ENCODE results near the gene TMPRSS3.

Gene TMPRSS3

GRCh38 chr21:42370894-42371654, 24.8 kb downstream of the TMPRSS3 start:
- no peak for DNase-seq (ENCODE audit: low read depth in 2 of 2)

GRCh38 chr21:42369821-42370220, 26.0 kb downstream of the TMPRSS3 start:
- no peak for DNase-seq (ENCODE audit: low read depth in 2 of 2)

- no peak for DNase-seq (ENCODE audit: low read depth in 2 of 2)
These were observed 28.3 kb downstream of the TMPRSS3 start for GRCh38 chr21:42367367-42368165.

- DNase-seq (ENCODE audit: low read depth in 2 of 2), result no peak
These were observed 29.4 kb downstream of the TMPRSS3 start, which contains the start of gene TFF1 for GRCh38 chr21:42366292-42367010. Gene TFF1 (minus strand): TSS chr21:42366535. CDS start chr21:42366495, 40 bp downstream.

GRCh38 chr21:42365770-42366169, 30.1 kb downstream of the TMPRSS3 start:
- no peak for DNase-seq (ENCODE audit: low read depth in 2 of 2)

- no peak for DNase-seq (ENCODE audit: low read depth in 2 of 2)
These were observed 31.5 kb downstream of the TMPRSS3 start for GRCh38 chr21:42364304-42364865.

- no peak for DNase-seq (ENCODE audit: low read depth in 2 of 2)
These were observed 32.5 kb downstream of the TMPRSS3 start for GRCh38 chr21:42363312-42363711.

GRCh38 chr21:42362700-42363099, 33.2 kb downstream of the TMPRSS3 start:
- no peak for DNase-seq (ENCODE audit: low read depth in 2 of 2)

GRCh38 chr21:42362198-42362597, 33.7 kb downstream of the TMPRSS3 start:
- DNase-seq (ENCODE audit: low read depth in 2 of 2), result no peak

- no peak for DNase-seq (ENCODE audit: low read depth in 2 of 2)
These were observed 34.6 kb downstream of the TMPRSS3 start for GRCh38 chr21:42361286-42361685.

GRCh38 chr21:42360317-42360716, 35.5 kb downstream of the TMPRSS3 start:
- no peak for DNase-seq (ENCODE audit: low read depth in 2 of 2)

- no peak for DNase-seq (ENCODE audit: low read depth in 2 of 2)
These were observed 36.9 kb downstream of the TMPRSS3 start for GRCh38 chr21:42358937-42359336.

- no peak for DNase-seq (ENCODE audit: low read depth in 2 of 2)
These were observed 37.6 kb downstream of the TMPRSS3 start for GRCh38 chr21:42358261-42358660.

- no peak for DNase-seq (ENCODE audit: low read depth in 2 of 2)
These were observed 38.5 kb downstream of the TMPRSS3 start for GRCh38 chr21:42357307-42357706.

- DNase-seq (ENCODE audit: low read depth in 2 of 2), result no peak
These were observed 39.2 kb downstream of the TMPRSS3 start for GRCh38 chr21:42356650-42357049.

GRCh38 chr21:42356046-42356445, 39.8 kb downstream of the TMPRSS3 start:
- DNase-seq (ENCODE audit: low read depth in 2 of 2), result no peak

GRCh38 chr21:42353623-42354022, 42.2 kb downstream of the TMPRSS3 start:
- DNase-seq (ENCODE audit: low read depth in 2 of 2), result no peak

GRCh38 chr21:42352441-42353095, 43.3 kb downstream of the TMPRSS3 start:
- DNase-seq (ENCODE audit: low read depth in 2 of 2), result no peak

- no peak for DNase-seq (ENCODE audit: low read depth in 2 of 2)
These were observed 44.0 kb downstream of the TMPRSS3 start for GRCh38 chr21:42351626-42352440.

GRCh38 chr21:42350927-42351426, 44.9 kb downstream of the TMPRSS3 start, which contains the start of gene TFF2:
Gene TFF2 (minus strand): TSS chr21:42350994. CDS start chr21:42350957, 37 bp downstream.
- no peak for DNase-seq (ENCODE audit: low read depth in 2 of 2)

Data from activated CD4-positive, alpha-beta T cell treated with anti-CD3 and anti-CD28 coated beads for 24 hours (primary cell).